HG03095 (cell line): ENCODE data around the gene ZBTB40.

Experiments
- ATAC-seq: cut with Tn5 transposase; IDR thresholded peaks from one replicate; pipeline ENCODE4 v1.9.1; 2021; ENCODE audit warnings: moderate library complexity; ENCODE audit not compliant: unreplicated experiment

ZBTB40 gene

GRCh38 chr1:22527555-22528296, 76.1 kb downstream of the ZBTB40 start:
- ATAC-seq: no peak

GRCh38 chr1:22528451-22528850, 76.8 kb downstream of the ZBTB40 start:
- no peak for ATAC-seq

GRCh38 chr1:22529901-22530621, 78.4 kb downstream of the ZBTB40 start:
- no peak for ATAC-seq

- no peak for ATAC-seq
Measured at GRCh38 chr1:22530715-22531114, 79.1 kb downstream of the ZBTB40 start.

GRCh38 chr1:22531251-22531650, 79.6 kb downstream of the ZBTB40 start:
- no peak for ATAC-seq

GRCh38 chr1:22533244-22533895, 81.7 kb downstream of the ZBTB40 start:
- no peak for ATAC-seq

GRCh38 chr1:22534951-22535350, 83.3 kb downstream of the ZBTB40 start:
- ATAC-seq: no peak

- no peak for ATAC-seq
Measured at GRCh38 chr1:22535399-22535798, 83.7 kb downstream of the ZBTB40 start.

GRCh38 chr1:22536506-22536905, 84.9 kb downstream of the ZBTB40 start:
- no peak for ATAC-seq

- no peak for ATAC-seq
Measured at GRCh38 chr1:22537441-22538139, 85.9 kb downstream of the ZBTB40 start.

GRCh38 chr1:22539510-22540118, 88.0 kb downstream of the ZBTB40 start:
- ATAC-seq: no peak

GRCh38 chr1:22540337-22540736, 88.7 kb downstream of the ZBTB40 start:
- no peak for ATAC-seq

- ATAC-seq: no peak
Measured at GRCh38 chr1:22542886-22543285, 91.2 kb downstream of the ZBTB40 start.

- ATAC-seq: no peak
Measured at GRCh38 chr1:22543679-22544078, 92.0 kb downstream of the ZBTB40 start.

- ATAC-seq: no peak
Measured at GRCh38 chr1:22544606-22545005, 93.0 kb downstream of the ZBTB40 start.

- no peak for ATAC-seq
Measured at GRCh38 chr1:22545141-22545540, 93.5 kb downstream of the ZBTB40 start.

- no peak for ATAC-seq
Measured at GRCh38 chr1:22547186-22547817, 95.7 kb downstream of the ZBTB40 start.

GRCh38 chr1:22547818-22548462, 96.3 kb downstream of the ZBTB40 start:
- ATAC-seq: no peak

GRCh38 chr1:22550021-22550420, 98.4 kb downstream of the ZBTB40 start:
- no peak for ATAC-seq

- ATAC-seq: no peak
Measured at GRCh38 chr1:22551591-22551990, 99.9 kb downstream of the ZBTB40 start.
